ENCODE results near the gene ARHGAP10. TPM values are rescaled to one million over a fixed set of nuclear protein-coding genes. Genes with fewer than 3 reads are reported as not detected.

The ARHGAP10 gene
- total RNA-seq, 2 experiments from 2014 or later, result 0.11 TPM; not detected in 1

DNA sequence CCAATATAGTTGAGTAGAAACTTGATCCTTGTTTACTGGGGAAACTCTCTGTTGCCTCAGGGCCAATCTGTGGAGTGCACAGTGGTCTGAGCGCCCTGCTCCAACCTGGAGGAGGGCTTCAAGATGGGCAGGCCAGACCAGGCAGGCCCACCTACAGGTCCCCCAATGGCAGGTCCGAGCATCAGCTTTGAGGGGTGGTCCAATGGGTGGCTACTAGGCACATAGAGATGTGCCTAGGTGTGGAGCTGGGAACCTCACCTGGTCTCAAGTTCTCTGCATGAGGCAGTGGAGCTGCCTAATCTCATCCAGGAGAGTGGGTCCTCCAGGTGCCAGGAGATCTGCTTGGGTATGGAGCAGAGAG lies 252.9 kb downstream of the ARHGAP10 start:
- POLR2A ChIA-PET, result no interaction called here
- CTCF ChIA-PET (ENCODE audit: unreplicated experiment), result no interaction called here
- Histone ChIP-seq H3K4me2 (ENCODE audit: low read length) (no peak overlapping the region), H3K79me2 (ENCODE audit: insufficient read depth, low read depth, low read length) (no peaks in the 10 kb centered on the region), H2AFZ (ENCODE audit: low read length) (no peak overlapping the region), H4K20me1 (ENCODE audit: insufficient read depth, low read length) (no peaks in the 10 kb centered on the region), H3K36me3 (ENCODE audit: insufficient read depth, low read length) (no peaks in the 10 kb centered on the region), H3K4me1 (ENCODE audit: insufficient read depth, low read length, poor library complexity, severe bottlenecking) (no peaks in the 10 kb centered on the region), H3K27ac (ENCODE audit: low read depth, low read length, poor library complexity, severe bottlenecking) (no peak overlapping the region), H3K4me3 (ENCODE audit: low read depth, low read length, poor library complexity, severe bottlenecking) (no peak overlapping the region), H3K9me2 (ENCODE audit: insufficient read depth, low read length) (no peaks in the 10 kb centered on the region), H3K9me3 (ENCODE audit: low read length) (no peaks in the 10 kb centered on the region)
- TF ChIP-seq, protein P1, sequence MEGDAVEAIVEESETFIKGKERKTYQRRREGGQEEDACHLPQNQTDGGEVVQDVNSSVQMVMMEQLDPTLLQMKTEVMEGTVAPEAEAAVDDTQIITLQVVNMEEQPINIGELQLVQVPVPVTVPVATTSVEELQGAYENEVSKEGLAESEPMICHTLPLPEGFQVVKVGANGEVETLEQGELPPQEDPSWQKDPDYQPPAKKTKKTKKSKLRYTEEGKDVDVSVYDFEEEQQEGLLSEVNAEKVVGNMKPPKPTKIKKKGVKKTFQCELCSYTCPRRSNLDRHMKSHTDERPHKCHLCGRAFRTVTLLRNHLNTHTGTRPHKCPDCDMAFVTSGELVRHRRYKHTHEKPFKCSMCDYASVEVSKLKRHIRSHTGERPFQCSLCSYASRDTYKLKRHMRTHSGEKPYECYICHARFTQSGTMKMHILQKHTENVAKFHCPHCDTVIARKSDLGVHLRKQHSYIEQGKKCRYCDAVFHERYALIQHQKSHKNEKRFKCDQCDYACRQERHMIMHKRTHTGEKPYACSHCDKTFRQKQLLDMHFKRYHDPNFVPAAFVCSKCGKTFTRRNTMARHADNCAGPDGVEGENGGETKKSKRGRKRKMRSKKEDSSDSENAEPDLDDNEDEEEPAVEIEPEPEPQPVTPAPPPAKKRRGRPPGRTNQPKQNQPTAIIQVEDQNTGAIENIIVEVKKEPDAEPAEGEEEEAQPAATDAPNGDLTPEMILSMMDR (conservative IDR thresholded peaks at IDR 0.05; ENCODE audit: low read length), result no peak
- no peak for TF ChIP-seq EZH2phosphoT487 (IDR thresholded peaks at IDR 0.05; ENCODE audit: borderline replicate concordance, low read depth, low read length)
- intact Hi-C loops (cut with micrococcal nuclease; ENCODE audit: unreplicated experiment), result no loop called here
- DNase-seq (ENCODE audit: low spot score), result no peak
- no TSS peak for BruUV-seq (replicated peaks)

DNA sequence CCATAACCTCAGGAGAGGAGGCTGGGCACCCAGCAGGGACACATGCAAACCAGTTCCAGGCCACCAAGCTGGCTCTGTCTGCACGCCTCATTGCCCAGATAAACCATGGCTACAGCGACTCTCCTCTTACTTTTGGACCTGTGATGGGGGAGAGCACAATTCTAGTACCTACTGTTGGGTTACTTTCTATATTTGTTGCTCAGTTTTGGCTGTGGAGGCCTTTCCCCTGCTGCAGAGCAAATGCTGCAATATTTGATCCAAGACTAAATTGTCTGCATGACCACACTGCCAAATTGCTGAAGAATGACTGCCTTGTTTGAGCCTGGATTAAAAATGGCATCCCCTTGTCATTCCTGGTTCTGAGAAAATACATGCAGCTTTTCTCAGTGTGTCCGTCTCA lies 253.5 kb downstream of the ARHGAP10 start:
- Histone ChIP-seq H3K4me1 (ENCODE audit: insufficient read depth, low read length, poor library complexity, severe bottlenecking) (no peaks in the 10 kb centered on the region), H3K4me2 (ENCODE audit: low read length) (no peak overlapping the region), H3K9me2 (ENCODE audit: insufficient read depth, low read length) (no peaks in the 10 kb centered on the region), H3K4me3 (ENCODE audit: low read depth, low read length, poor library complexity, severe bottlenecking) (no peak overlapping the region), H3K36me3 (ENCODE audit: insufficient read depth, low read length) (no peaks in the 10 kb centered on the region), H2AFZ (ENCODE audit: low read length) (no peak overlapping the region), H3K27ac (ENCODE audit: low read depth, low read length, poor library complexity, severe bottlenecking) (no peak overlapping the region), H3K79me2 (ENCODE audit: insufficient read depth, low read depth, low read length) (no peaks in the 10 kb centered on the region), H3K9me3 (ENCODE audit: low read length) (no peaks in the 10 kb centered on the region), H4K20me1 (ENCODE audit: insufficient read depth, low read length) (no peaks in the 10 kb centered on the region)
- TF ChIP-seq EZH2phosphoT487 (IDR thresholded peaks at IDR 0.05; ENCODE audit: borderline replicate concordance, low read depth, low read length), result no peak
- TF ChIP-seq, protein P1 (conservative IDR thresholded peaks at IDR 0.05; ENCODE audit: low read length), result no peak
- BruUV-seq (replicated peaks), result no TSS peak
- DNase-seq (ENCODE audit: low spot score), result no peak
- intact Hi-C loops (cut with micrococcal nuclease; ENCODE audit: unreplicated experiment), result no loop called here
- ChIA-PET POLR2A (no interaction called here), CTCF (ENCODE audit: unreplicated experiment) (no interaction called here)

DNA sequence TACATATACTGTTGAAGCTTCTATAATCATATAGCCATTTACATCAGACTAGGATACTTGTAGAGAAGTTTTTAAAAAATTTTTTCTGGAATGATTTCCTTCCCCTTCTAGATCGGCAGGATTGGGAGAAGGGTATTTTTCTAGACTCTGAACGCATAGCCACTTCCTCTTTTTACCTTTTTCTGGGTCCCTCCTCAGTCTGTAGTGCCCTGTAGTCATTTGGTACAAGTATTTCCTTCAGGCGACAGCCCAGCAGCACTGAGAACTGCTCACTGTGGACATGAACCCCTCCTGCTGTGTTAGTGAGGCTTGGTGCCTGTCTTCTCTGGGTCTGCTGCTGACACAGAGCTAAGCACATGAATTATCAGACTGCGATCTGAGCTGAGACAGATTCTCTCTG lies 255.4 kb downstream of the ARHGAP10 start:
- no peak overlapping the region for H3K27ac ChIP-seq (ENCODE audit: low read depth, low read length, poor library complexity, severe bottlenecking)
- CTCF ChIA-PET (ENCODE audit: unreplicated experiment), result no interaction called here
- H3K4me2 ChIP-seq (ENCODE audit: low read length), result no peak overlapping the region
- H3K4me1 ChIP-seq (ENCODE audit: insufficient read depth, low read length, poor library complexity, severe bottlenecking), result no peaks in the 10 kb centered on the region
- intact Hi-C loops (cut with micrococcal nuclease; ENCODE audit: unreplicated experiment), result no loop called here
- H3K9me2 ChIP-seq (ENCODE audit: insufficient read depth, low read length), result no peaks in the 10 kb centered on the region
- H4K20me1 ChIP-seq (ENCODE audit: insufficient read depth, low read length), result no peaks in the 10 kb centered on the region
- POLR2A ChIA-PET, result no interaction called here
- no peak for DNase-seq (ENCODE audit: low spot score)
- H3K36me3 ChIP-seq (ENCODE audit: insufficient read depth, low read length), result no peaks in the 10 kb centered on the region
- no TSS peak for BruUV-seq (replicated peaks)
- no peak overlapping the region for H3K4me3 ChIP-seq (ENCODE audit: low read depth, low read length, poor library complexity, severe bottlenecking)
- no peak for TF ChIP-seq EZH2phosphoT487 (IDR thresholded peaks at IDR 0.05; ENCODE audit: borderline replicate concordance, low read depth, low read length)
- TF ChIP-seq, protein P1 (conservative IDR thresholded peaks at IDR 0.05; ENCODE audit: low read length), result no peak
- no peaks in the 10 kb centered on the region for H3K9me3 ChIP-seq (ENCODE audit: low read length)
- H2AFZ ChIP-seq (ENCODE audit: low read length), result no peak overlapping the region
- H3K79me2 ChIP-seq (ENCODE audit: insufficient read depth, low read depth, low read length), result no peaks in the 10 kb centered on the region
